T-cell (primary cell): ENCODE results near the gene C7. TPM values are rescaled to one million over a fixed set of nuclear protein-coding genes. Genes with fewer than 3 reads are reported as not detected.
"Not testable (repeated sequence)": the region's sequence is repeated elsewhere in the genome, so short reads cannot be mapped to it uniquely, and the experiment has no call there.

Experiments used
- ATAC-seq, 4 experiments: fragments of 200-7000 bp in 3 of 4; fragments of 150-1000 bp in 1 of 4; cut with Tn5 transposase; replicated peaks in 1 of 4; 1 replicate in 3 of 4; 2 replicates in 1 of 4; pipeline ENCODE4 v1.10.0; 2021; ENCODE audit warnings: moderate library complexity in 3 of 4, mild to moderate bottlenecking in 2 of 4, moderate number of reproducible peaks in 1 of 4
- CTCF ChIA-PET, 2 donors: fragments of 300-600 bp; sonication (Branson Sonifier 250); formaldehyde crosslinking; loops; one replicate each; lab custom pipeline; 2022; ENCODE audit warnings: antibody characterized with exemption in 2 of 2; lab: Charles Lee
- POLR2A ChIA-PET, 2 donors: fragments of 300-600 bp; sonication (Branson Sonifier 250); formaldehyde crosslinking; loops; one replicate each; lab custom pipeline; 2022; ENCODE audit warnings: antibody characterized with exemption in 2 of 2; lab: Charles Lee
- DNase-seq, 35 experiments: peaks; one replicate each; pipeline versions ENCODE4 v3.0.0 to v3.0.0-alpha.2; 2013 to 2023
- H3K27ac ChIP-seq: one replicate; pipeline ENCODE4 v1.5.1; 2013; ENCODE audit warnings: low read length
- H3K27me3 ChIP-seq, 2 experiments: replicated peaks in 1 of 2; 1 replicate in 1 of 2; 2 replicates in 1 of 2; pipeline versions ENCODE4 v1.6.1 to v1.7.0; 2013; ENCODE audit warnings: low read length in 1 of 2, mixed read lengths in 1 of 2; ENCODE audit not compliant: control insufficient read depth in 2 of 2, insufficient read depth in 2 of 2; ENCODE audit errors: extremely low read depth in 1 of 2
- H3K36me3 ChIP-seq, 2 donors: 1 replicate in 1 of 2; 2 replicates in 1 of 2; pipeline versions ENCODE4 v1.6.1 to v1.7.0; 2013; ENCODE audit warnings: low read length in 1 of 2; ENCODE audit not compliant: control insufficient read depth in 2 of 2, insufficient read depth in 1 of 2; ENCODE audit errors: extremely low read depth in 1 of 2
- H3K4me1 ChIP-seq, 2 experiments: 1 replicate in 1 of 2; 2 replicates in 1 of 2; pipeline versions ENCODE4 v1.6.1 to v1.7.0; 2013; ENCODE audit warnings: low read length in 2 of 2, mixed read lengths in 1 of 2; ENCODE audit not compliant: insufficient read depth in 2 of 2, control insufficient read depth in 1 of 2; ENCODE audit errors: extremely low read depth in 1 of 2
- H3K4me3 ChIP-seq, 2 donors: 1 replicate in 1 of 2; 2 replicates in 1 of 2; pipeline versions ENCODE4 v1.5.1 to v1.7.0; 2013; ENCODE audit warnings: mild to moderate bottlenecking in 2 of 2, low read length in 1 of 2, moderate library complexity in 1 of 2; ENCODE audit not compliant: control insufficient read depth in 1 of 2; ENCODE audit errors: extremely low read depth in 1 of 2
- H3K9me3 ChIP-seq: 2 replicates; pipeline ENCODE4 v1.7.0; 2013
- H3K27ac Mint-ChIP-seq, 2 donors: one replicate each; pipeline ENCODE4 v1.8.0; 2020 to 2021; ENCODE audit warnings: mild to moderate bottlenecking in 2 of 2, mixed read lengths in 2 of 2
- H3K27me3 Mint-ChIP-seq, 2 donors: one replicate each; pipeline ENCODE4 v1.8.0; 2021 to 2022; ENCODE audit warnings: mixed read lengths in 2 of 2
- H3K36me3 Mint-ChIP-seq: one replicate; pipeline ENCODE4 v1.8.0; 2021; ENCODE audit warnings: mixed read lengths
- H3K4me1 Mint-ChIP-seq, 3 donors: one replicate each; pipeline ENCODE4 v1.8.0; 2020 to 2022; ENCODE audit warnings: mixed read lengths in 3 of 3, mild to moderate bottlenecking in 1 of 3
- H3K4me3 Mint-ChIP-seq, 3 donors: one replicate each; pipeline ENCODE4 v1.8.0; 2020 to 2022; ENCODE audit warnings: mild to moderate bottlenecking in 3 of 3, mixed read lengths in 3 of 3, moderate library complexity in 3 of 3
- H3K9me3 Mint-ChIP-seq, 3 donors: one replicate each; pipeline ENCODE4 v1.8.0; 2020 to 2022; ENCODE audit warnings: mixed read lengths in 3 of 3
- WGBS: methylation state at CpG from one replicate; pipeline ENCODE4 v1.1.5; 2013; ENCODE audit warnings: missing lambda C conversion rate; ENCODE audit not compliant: insufficient coverage; 5-methylcytosine and 5-hydroxymethylcytosine counted together
- total RNA-seq, 35 experiments: library from RNA in 6 of 35; stranded (reverse) in 6 of 35; fragments of 120-200 nt in 1 of 35; gene quantifications; one replicate each; pipeline versions ENCODE4 v1.2.1 to v1.2.4 and lab custom pipeline; 2013 to 2026

The C7 gene
- total RNA-seq, 5 donors from 2014 or later (not counting 1 experiment from before 2014, with no cell fraction given) = 1.4 to 3.4 (median 2.9) TPM; not detected in 2

- Mint-ChIP-seq H3K36me3 (no peaks in the 10 kb centered on the region), H3K9me3 (peaks cover 0 to 2% (median 0%) of the 10 kb centered on the region in 3 donors), H3K4me1 (no peaks in the 10 kb centered on the region), H3K4me3 (no peak overlapping the region), H3K27me3 (peaks cover 3 to 5% of the 10 kb centered on the region in 2 donors), H3K27ac (no peak overlapping the region)
- Histone ChIP-seq H3K36me3 (no peaks in the 10 kb centered on the region), H3K27me3 (peaks cover 0 to 5% of the 10 kb centered on the region in 2 experiments), H3K9me3 (no peaks in the 10 kb centered on the region), H3K27ac (no peak overlapping the region), H3K4me1 (no peaks in the 10 kb centered on the region), H3K4me3 (no peak overlapping the region)
- DNase-seq = no peak
- WGBS = 77% methylated on average over 5 of the region's 7 CpGs
- ChIA-PET CTCF (no interaction called here), POLR2A (no interaction called here)
- ATAC-seq = no peak
Observed at GRCh38 chr5:41004931-41005330, 95.6 kb downstream of the C7 start.

- no peak overlapping the region for H3K4me3 Mint-ChIP-seq
- H3K27ac Mint-ChIP-seq = no peak overlapping the region
- Histone ChIP-seq H3K27ac (no peak overlapping the region), H3K27me3 (peaks cover 0 to 5% of the 10 kb centered on the region in 2 experiments), H3K9me3 (no peaks in the 10 kb centered on the region), H3K4me1 (no peaks in the 10 kb centered on the region), H3K36me3 (no peaks in the 10 kb centered on the region), H3K4me3 (no peak overlapping the region)
- DNase-seq (no peak), ATAC-seq (no peak)
- CTCF ChIA-PET = no interaction called here
- 80% methylated on average over 1 of the region's 4 CpGs for WGBS
- H3K9me3 Mint-ChIP-seq = peaks cover 0 to 4% (median 2%) of the 10 kb centered on the region in 3 donors
- no peaks in the 10 kb centered on the region for H3K4me1 Mint-ChIP-seq
- H3K27me3 Mint-ChIP-seq = peaks cover 3 to 4% of the 10 kb centered on the region in 2 donors
- no peaks in the 10 kb centered on the region for H3K36me3 Mint-ChIP-seq
- POLR2A ChIA-PET = no interaction called here
Observed at GRCh38 chr5:41009232-41009631, 99.9 kb downstream of the C7 start.

- CTCF ChIA-PET = no interaction called here
Observed at GRCh38 chr5:41010572-41010971, 101.3 kb downstream of the C7 start.

GRCh38 chr5:41012318-41012717, 103.0 kb downstream of the C7 start:
- no peaks in the 10 kb centered on the region for H3K36me3 ChIP-seq
- H3K4me1 ChIP-seq = no peaks in the 10 kb centered on the region
- no peaks in the 10 kb centered on the region for H3K36me3 Mint-ChIP-seq
- H3K4me3 Mint-ChIP-seq = no peak overlapping the region
- H3K9me3 Mint-ChIP-seq = peaks cover 0 to 8% (median 0%) of the 10 kb centered on the region in 3 donors
- H3K9me3 ChIP-seq = no peaks in the 10 kb centered on the region
- ChIA-PET CTCF (no interaction called here), POLR2A (no interaction called here)
- 57% methylated on average over 2 of the region's 4 CpGs for WGBS
- ATAC-seq = no peak
- peaks cover 3 to 4% of the 10 kb centered on the region in 2 donors for H3K27me3 Mint-ChIP-seq
- H3K4me1 Mint-ChIP-seq = no peaks in the 10 kb centered on the region
- H3K4me3 ChIP-seq = no peak overlapping the region
- no peaks in the 10 kb centered on the region for H3K27me3 ChIP-seq
- no peak overlapping the region for H3K27ac Mint-ChIP-seq
- no peak for DNase-seq
- H3K27ac ChIP-seq = no peak overlapping the region

More at GRCh38 chr5:41010572-41010971, 101.3 kb downstream of the C7 start:
- DNase-seq (no peak), ATAC-seq (no peak)
- Mint-ChIP-seq H3K27ac (no peak overlapping the region), H3K27me3 (peaks cover 4 to 6% of the 10 kb centered on the region in 2 donors), H3K9me3 (peaks cover 0 to 8% (median 2%) of the 10 kb centered on the region in 3 donors), H3K4me1 (no peaks in the 10 kb centered on the region), H3K36me3 (no peaks in the 10 kb centered on the region), H3K4me3 (no peak overlapping the region)
- Histone ChIP-seq H3K4me3 (no peak overlapping the region), H3K36me3 (no peaks in the 10 kb centered on the region), H3K27me3 (no peaks in the 10 kb centered on the region), H3K9me3 (no peaks in the 10 kb centered on the region), H3K4me1 (no peaks in the 10 kb centered on the region), H3K27ac (no peak overlapping the region)
- 89% methylated on average over 3 of the region's 6 CpGs for WGBS
- POLR2A ChIA-PET = no interaction called here

GRCh38 chr5:41022600-41022999, 113.3 kb downstream of the C7 start:
- ATAC-seq, H3K4me1 ChIP-seq, H3K27ac Mint-ChIP-seq, H3K27me3 ChIP-seq, H3K4me3 ChIP-seq, H3K36me3 Mint-ChIP-seq, H3K9me3 ChIP-seq, H3K9me3 Mint-ChIP-seq, H3K27ac ChIP-seq, H3K4me1 Mint-ChIP-seq, DNase-seq, H3K27me3 Mint-ChIP-seq, POLR2A ChIA-PET, CTCF ChIA-PET, H3K4me3 Mint-ChIP-seq, H3K36me3 ChIP-seq: not testable (repeated sequence)
- 98% methylated on average over 4 of the region's 8 CpGs for WGBS

Other genes with a start within 250 kb of the C7 start
- 100 to 1,000 TPM in 2 of 5 donors, 10 to 100 TPM in 3; 51.3 to 421 (median 57.3) TPM for gene PTGER4, start 229.6 kb upstream of the C7 start, total RNA-seq
- gene TTC33, start 153.5 kb upstream of the C7 start, total RNA-seq = 10 to 100 TPM in 3 of 5 donors, 1 to 10 TPM in 2; 8.3 to 15.4 (median 13.6) TPM
- 100 to 1,000 TPM in 2 of 5 donors, 10 to 100 TPM in 3; 92.3 to 112 (median 96.7) TPM for gene PRKAA1, start 111.1 kb upstream of the C7 start, total RNA-seq
- 1,000 to 10,000 TPM; 2,003 to 2,190 (median 2,100) TPM for gene RPL37, start 74.3 kb upstream of the C7 start, total RNA-seq
- 1 to 10 TPM; 1.3 to 4.3 (median 2.2) TPM for gene CARD6, start 68.1 kb upstream of the C7 start, total RNA-seq
- gene MROH2B, start 161.8 kb downstream of the C7 start, total RNA-seq = not detected